Mesendoderm (in vitro differentiated cells): ENCODE results near the gene DMAP1.

Experiments used
- DNase-seq: peaks from one replicate; pipeline ENCODE4 v3.0.0; 2013
- H2AK5ac ChIP-seq: 2 replicates; pipeline ENCODE4 v1.6.1; 2013; ENCODE audit warnings: low read length, inconsistent platforms
- H2BK120ac ChIP-seq: 2 replicates; pipeline ENCODE4 v1.6.1; 2013; ENCODE audit warnings: low read depth, mild to moderate bottlenecking, low read length, moderate library complexity, mixed read lengths
- H2BK15ac ChIP-seq: replicated peaks from 2 replicates; pipeline ENCODE4 v1.6.1; 2013; ENCODE audit warnings: low read depth, mild to moderate bottlenecking, moderate library complexity
- H2BK5ac ChIP-seq: 2 replicates; pipeline ENCODE4 v1.6.1; 2013; ENCODE audit warnings: low read length, inconsistent platforms
- H3K18ac ChIP-seq: 2 replicates; pipeline ENCODE4 v1.6.1; 2013; ENCODE audit warnings: mild to moderate bottlenecking, low read length, mixed read lengths
- H3K23ac ChIP-seq: one replicate; pipeline ENCODE4 v1.6.1; 2013; ENCODE audit warnings: low read length
- H3K27ac ChIP-seq: 2 replicates; pipeline ENCODE4 v1.5.1; 2013; ENCODE audit warnings: low read depth, mild to moderate bottlenecking, inconsistent platforms, low read length, moderate library complexity
- H3K27me3 ChIP-seq: 2 replicates; pipeline ENCODE4 v1.6.1; 2013; ENCODE audit warnings: low read length, control low read depth, mild to moderate bottlenecking, inconsistent platforms; ENCODE audit not compliant: insufficient read depth, poor library complexity
- H3K36me3 ChIP-seq: 2 replicates; pipeline ENCODE4 v1.6.1; 2013; ENCODE audit warnings: low read length, inconsistent platforms; ENCODE audit not compliant: control insufficient read depth, insufficient read depth
- H3K4ac ChIP-seq: one replicate; pipeline ENCODE4 v1.6.1; 2013; ENCODE audit warnings: low read depth, mild to moderate bottlenecking, low read length, moderate library complexity
- H3K4me1 ChIP-seq: 2 replicates; pipeline ENCODE4 v1.6.1; 2013; ENCODE audit warnings: low read depth, low read length, inconsistent platforms; ENCODE audit not compliant: control insufficient read depth
- H3K4me2 ChIP-seq: 2 replicates; pipeline ENCODE4 v1.6.1; 2013; ENCODE audit warnings: low read length
- H3K4me3 ChIP-seq: 2 replicates; pipeline ENCODE4 v1.5.1; 2013; ENCODE audit warnings: mild to moderate bottlenecking, low read length
- H3K56ac ChIP-seq: one replicate; pipeline ENCODE4 v1.6.1; 2013; ENCODE audit warnings: low read length
- H3K79me1 ChIP-seq: 2 replicates; pipeline ENCODE4 v1.6.1; 2013; ENCODE audit warnings: low read length, inconsistent platforms
- H3K79me2 ChIP-seq: 2 replicates; pipeline ENCODE4 v1.6.1; 2013; ENCODE audit warnings: mild to moderate bottlenecking, low read length; ENCODE audit not compliant: control insufficient read depth, insufficient read depth
- H3K9ac ChIP-seq: 2 replicates; pipeline ENCODE4 v1.6.1; 2013; ENCODE audit warnings: low read length, inconsistent platforms
- H4K5ac ChIP-seq: one replicate; pipeline ENCODE4 v1.6.1; 2013; ENCODE audit warnings: low read length
- H4K8ac ChIP-seq: one replicate; pipeline ENCODE4 v1.6.1; 2013; ENCODE audit warnings: low read depth, mild to moderate bottlenecking, control low read depth, low read length, moderate library complexity
- WGBS: extraction: QIAGEN DNeasy Blood & Tissue Kit; methylation state at CpG from one replicate; pipeline ENCODE4 v1.1.7; 2013; ENCODE audit warnings: low lambda C conversion rate, missing lambda C conversion rate; ENCODE audit not compliant: insufficient coverage; ENCODE audit errors: extremely low coverage; 5-methylcytosine and 5-hydroxymethylcytosine counted together

Gene DMAP1

GRCh38 chr1:44222397-44223186 is 9.3 kb downstream of the DMAP1 start:
- Histone ChIP-seq H3K79me1 (no peaks in the 10 kb centered on the region), H4K5ac (no peak overlapping the region), H4K8ac (no peak overlapping the region), H3K4ac (no peak overlapping the region), H3K36me3 (peaks cover 12% of the 10 kb centered on the region), H3K56ac (no peak overlapping the region), H2BK15ac (no peak overlapping the region), H3K27me3 (no peaks in the 10 kb centered on the region), H3K18ac (no peak overlapping the region), H3K4me3 (no peak overlapping the region), H2AK5ac (no peak overlapping the region), H3K4me1 (no peaks in the 10 kb centered on the region), H3K27ac (no peak overlapping the region), H3K9ac (no peak overlapping the region), H2BK120ac (no peak overlapping the region), H2BK5ac (no peak overlapping the region), H3K4me2 (no peak overlapping the region), H3K23ac (no peak overlapping the region), H3K79me2 (no peaks in the 10 kb centered on the region)
- no peak for DNase-seq
- WGBS: no CpG with 5 or more reads among the region's 5 CpGs

DNA sequence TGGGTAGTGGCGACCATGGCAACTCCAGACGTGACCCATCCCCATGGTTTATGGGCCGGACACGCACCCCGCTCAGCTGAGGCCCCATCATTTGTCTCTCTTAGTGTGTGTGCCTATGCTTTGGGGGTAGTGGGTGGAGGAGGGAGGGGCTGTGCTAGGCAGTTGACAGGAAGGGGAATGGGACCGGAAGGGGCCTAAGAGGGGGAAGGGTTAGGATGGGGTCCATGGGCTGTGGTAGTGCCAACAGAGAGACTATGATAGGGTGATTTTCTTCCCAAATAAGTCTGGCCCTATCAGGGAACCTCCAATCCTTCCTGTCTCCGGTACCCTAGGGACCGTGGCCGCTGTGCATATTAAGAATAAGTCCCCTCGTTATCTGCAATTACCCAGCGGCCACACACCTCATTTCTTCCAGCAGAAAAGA is 9.9 kb downstream of the DMAP1 start:
- H3K9ac ChIP-seq: no peak overlapping the region
- no peak overlapping the region for H3K4me2 ChIP-seq
- no peak for DNase-seq
- no peak overlapping the region for H2AK5ac ChIP-seq
- no peaks in the 10 kb centered on the region for H3K79me1 ChIP-seq
- no peaks in the 10 kb centered on the region for H3K27me3 ChIP-seq
- no peak overlapping the region for H2BK120ac ChIP-seq
- no peak overlapping the region for H3K56ac ChIP-seq
- H4K8ac ChIP-seq: no peak overlapping the region
- no peak overlapping the region for H3K18ac ChIP-seq
- H3K4ac ChIP-seq: no peak overlapping the region
- no peak overlapping the region for H3K27ac ChIP-seq
- H2BK15ac ChIP-seq: no peak overlapping the region
- H3K79me2 ChIP-seq: no peaks in the 10 kb centered on the region
- H3K4me1 ChIP-seq: no peaks in the 10 kb centered on the region
- no peak overlapping the region for H3K4me3 ChIP-seq
- WGBS: no CpG with 5 or more reads among the region's 11 CpGs
- H3K23ac ChIP-seq: no peak overlapping the region
- peaks cover 12% of the 10 kb centered on the region for H3K36me3 ChIP-seq
- H2BK5ac ChIP-seq: no peak overlapping the region
- H4K5ac ChIP-seq: no peak overlapping the region

DNA sequence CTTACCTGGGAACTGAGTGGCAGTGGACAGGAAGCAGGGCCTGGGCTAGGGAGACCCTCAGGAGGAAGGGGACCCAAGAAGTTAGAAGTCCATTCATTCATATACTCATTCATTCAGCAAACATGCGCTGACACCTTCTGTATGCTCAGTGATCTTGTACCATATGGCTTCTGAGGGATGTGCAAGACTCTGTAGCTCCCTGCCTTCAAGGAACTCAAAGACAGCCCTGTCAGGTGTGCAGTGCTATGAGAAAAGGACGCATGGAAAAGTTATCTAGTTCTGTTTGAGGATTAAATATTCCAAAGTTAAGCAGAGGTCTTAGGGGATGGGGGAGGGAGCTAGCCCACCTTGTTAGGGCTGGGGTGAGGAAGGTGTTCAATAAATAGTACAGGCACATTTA is 12.5 kb downstream of the DMAP1 start:
- Histone ChIP-seq H2BK5ac (no peak overlapping the region), H2BK120ac (no peak overlapping the region), H3K27ac (no peak overlapping the region), H3K4ac (no peak overlapping the region), H2BK15ac (no peak overlapping the region), H4K8ac (no peak overlapping the region), H3K23ac (no peak overlapping the region), H3K4me3 (no peak overlapping the region), H3K18ac (no peak overlapping the region), H2AK5ac (no peak overlapping the region), H3K56ac (no peak overlapping the region), H3K4me1 (no peaks in the 10 kb centered on the region), H3K4me2 (no peak overlapping the region), H4K5ac (no peak overlapping the region), H3K79me1 (no peaks in the 10 kb centered on the region), H3K79me2 (no peaks in the 10 kb centered on the region), H3K9ac (no peak overlapping the region), H3K36me3 (peaks cover 4% of the 10 kb centered on the region), H3K27me3 (no peaks in the 10 kb centered on the region)
- no peak for DNase-seq
- WGBS: no CpG with 5 or more reads among the region's 2 CpGs

DNA sequence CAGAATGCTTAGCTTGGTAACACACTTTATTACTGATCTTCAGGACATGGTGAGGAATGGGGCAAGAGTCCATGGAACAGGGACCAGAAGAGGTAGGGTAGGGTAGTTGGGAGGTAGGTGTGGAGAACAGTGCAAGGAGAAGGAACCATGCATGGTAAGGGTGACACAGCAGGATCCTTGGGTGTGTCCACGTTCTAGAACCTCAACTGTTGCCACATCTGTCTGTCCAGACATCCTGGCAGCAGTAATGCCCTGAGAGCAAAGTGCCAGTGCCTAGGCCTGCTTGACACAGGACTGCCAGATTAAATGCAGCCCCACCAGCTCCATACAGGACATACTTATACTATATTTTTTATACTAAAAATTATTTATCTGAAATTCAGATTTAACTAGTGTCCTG is 13.9 kb downstream of the DMAP1 start:
- Histone ChIP-seq H3K27ac (no peak overlapping the region), H2AK5ac (no peak overlapping the region), H3K56ac (no peak overlapping the region), H2BK15ac (no peak overlapping the region), H3K9ac (no peak overlapping the region), H2BK120ac (no peak overlapping the region), H3K4me1 (no peaks in the 10 kb centered on the region), H2BK5ac (no peak overlapping the region), H4K5ac (no peak overlapping the region), H3K4me2 (no peak overlapping the region), H3K23ac (no peak overlapping the region), H3K4ac (no peak overlapping the region), H3K4me3 (no peak overlapping the region), H3K36me3 (peaks cover 2% of the 10 kb centered on the region), H3K79me1 (no peaks in the 10 kb centered on the region), H4K8ac (no peak overlapping the region), H3K27me3 (no peaks in the 10 kb centered on the region), H3K18ac (no peak overlapping the region), H3K79me2 (no peaks in the 10 kb centered on the region)
- DNase-seq: no peak
- WGBS: no CpG with 5 or more reads among the region's 1 CpG

DNA sequence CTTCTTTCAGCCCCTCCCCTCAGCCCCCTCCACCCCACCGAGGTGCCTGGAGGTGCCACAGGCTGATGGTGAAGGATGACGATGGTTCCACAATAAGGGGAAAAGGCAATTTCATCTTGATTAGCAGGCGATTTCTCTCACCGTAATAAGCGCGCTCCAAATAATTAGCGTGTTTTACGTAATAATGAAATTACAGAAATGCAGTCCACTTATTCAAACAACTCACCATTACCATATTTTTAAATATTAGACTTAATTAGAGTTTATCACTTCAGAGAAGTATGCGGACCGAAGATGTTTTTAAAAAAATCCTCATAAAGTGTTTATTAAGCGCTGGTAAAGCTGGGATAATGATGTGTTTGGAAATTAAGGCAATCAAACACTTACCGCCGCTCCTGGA is 14.9 kb downstream of the DMAP1 start:
- Histone ChIP-seq H4K8ac (no peak overlapping the region), H3K4me2 (no peak overlapping the region)

More for the DNA sequence above, 14.9 kb downstream of the DMAP1 start:
- no peaks in the 10 kb centered on the region for H3K27me3 ChIP-seq
- H3K79me1 ChIP-seq: no peaks in the 10 kb centered on the region
- DNase-seq: no peak
- no peak overlapping the region for H3K9ac ChIP-seq
- no peak overlapping the region for H3K4me3 ChIP-seq
- no peak overlapping the region for H3K18ac ChIP-seq
- no peaks in the 10 kb centered on the region for H3K4me1 ChIP-seq
- H2BK15ac ChIP-seq: no peak overlapping the region
- H3K23ac ChIP-seq: no peak overlapping the region
- no peak overlapping the region for H2BK5ac ChIP-seq
- peaks cover 2% of the 10 kb centered on the region for H3K36me3 ChIP-seq
- H3K79me2 ChIP-seq: no peaks in the 10 kb centered on the region
- no peak overlapping the region for H2BK120ac ChIP-seq
- no peak overlapping the region for H3K4ac ChIP-seq
- no peak overlapping the region for H3K56ac ChIP-seq
- no peak overlapping the region for H2AK5ac ChIP-seq
- WGBS: 100% methylated on average over 4 of the region's 13 CpGs
- H4K5ac ChIP-seq: no peak overlapping the region
- H3K27ac ChIP-seq: no peak overlapping the region
